ENCODE measurements around the gene AUTS2. TPM values are rescaled to one million over a fixed set of nuclear protein-coding genes. Genes with fewer than 3 reads are reported as not detected.

Gene AUTS2
- total RNA-seq, 1 experiment from 2014 or later, result 2.2 TPM

DNA sequence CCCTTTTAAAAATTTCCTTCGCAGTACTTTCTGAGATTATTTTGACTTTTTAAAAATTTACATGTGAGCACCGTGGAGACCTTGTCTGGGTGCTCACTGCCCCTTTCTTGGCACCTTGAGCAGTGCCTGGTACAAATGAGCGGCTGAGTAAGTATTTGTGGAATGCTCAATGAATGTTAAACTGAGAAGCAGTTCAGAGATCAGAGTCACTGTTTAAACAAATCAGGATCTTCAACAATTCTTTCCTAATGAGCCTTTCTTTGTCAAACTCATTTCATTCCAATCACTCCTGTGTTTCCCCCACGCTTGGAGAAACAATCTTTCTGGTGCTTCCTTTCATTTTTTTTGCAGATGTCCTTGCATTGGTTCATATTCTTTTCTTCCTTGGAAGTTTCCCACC, 922.3 kb downstream of the AUTS2 start:
- H3K4me3 ChIP-seq, result no peak overlapping the region
- H3K27me3 ChIP-seq, result no peaks in the 10 kb centered on the region
- DNase-seq, result peak; percentile 33
- no peaks in the 10 kb centered on the region for H3K36me3 ChIP-seq
- no peaks in the 10 kb centered on the region for H3K9me3 ChIP-seq

DNA sequence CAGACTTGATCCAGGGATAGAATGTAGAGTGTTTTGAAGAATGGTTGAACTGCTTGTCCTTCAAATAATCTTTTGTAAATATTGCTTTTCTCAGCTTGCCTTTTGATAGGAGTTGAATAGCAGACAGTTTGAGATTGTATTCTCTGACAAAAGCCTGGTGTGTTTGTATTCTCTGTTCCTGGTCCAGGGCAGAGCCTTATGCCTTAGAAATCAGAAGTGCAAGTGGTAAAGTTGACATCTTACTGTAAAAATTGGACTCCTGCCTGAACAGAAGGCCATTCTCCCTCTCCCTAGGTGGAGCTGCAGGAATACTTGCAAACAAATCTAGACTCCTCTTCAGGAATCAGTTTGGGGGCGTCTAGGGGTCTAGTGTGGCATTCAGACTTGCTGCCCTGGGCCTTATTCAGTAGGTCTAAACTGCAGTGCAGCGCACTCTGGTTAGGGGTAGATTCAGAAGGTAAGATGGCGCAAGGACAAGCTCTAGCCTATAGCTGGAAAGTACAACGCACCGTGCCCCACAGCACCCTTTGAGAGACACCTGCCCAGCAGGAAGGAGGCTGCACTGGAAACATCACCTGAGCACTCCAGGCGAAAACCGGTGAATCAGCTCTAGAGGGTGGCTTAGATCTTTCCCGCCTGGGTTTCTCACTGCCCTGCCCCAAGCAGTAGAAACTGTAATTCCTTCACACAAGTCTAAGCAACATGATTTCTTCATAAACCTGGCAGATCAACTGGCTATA, 925.1 kb downstream of the AUTS2 start:
- no peaks in the 10 kb centered on the region for H3K36me3 ChIP-seq
- H3K4me3 ChIP-seq, result no peak overlapping the region
- no peaks in the 10 kb centered on the region for H3K27me3 ChIP-seq
- DNase-seq, result no peak
- no peaks in the 10 kb centered on the region for H3K9me3 ChIP-seq

- no peak for DNase-seq
Measured at GRCh38 chr7:70523989-70524351, 925.7 kb downstream of the AUTS2 start.

DNA sequence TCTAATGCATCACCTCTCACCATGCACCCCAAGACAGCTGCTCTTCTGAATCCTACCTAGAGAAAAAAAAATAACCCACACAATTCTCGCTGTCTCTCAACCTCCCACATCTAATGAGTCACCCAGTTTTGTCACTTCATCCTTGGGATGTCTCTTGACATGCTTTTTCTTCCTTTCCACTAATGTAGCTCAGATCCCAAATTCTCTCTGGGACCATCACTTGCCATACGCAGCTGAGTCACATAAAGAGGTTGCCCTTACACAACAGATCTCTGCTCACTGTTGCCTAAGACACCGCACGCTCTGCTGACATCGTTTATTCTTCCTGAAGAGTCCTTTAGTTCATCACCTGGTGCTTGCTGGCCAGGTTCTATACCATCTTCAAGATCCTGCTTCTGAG, 927.7 kb downstream of the AUTS2 start:
- Histone ChIP-seq H3K9me3 (no peaks in the 10 kb centered on the region), H3K36me3 (no peaks in the 10 kb centered on the region), H3K4me3 (no peak overlapping the region), H3K27me3 (no peaks in the 10 kb centered on the region)
- DNase-seq, result no peak

More at GRCh38 chr7:70523989-70524351, 925.7 kb downstream of the AUTS2 start:
- Histone ChIP-seq H3K27me3 (no peaks in the 10 kb centered on the region), H3K4me3 (no peak overlapping the region), H3K36me3 (no peaks in the 10 kb centered on the region), H3K9me3 (no peaks in the 10 kb centered on the region)

DNA sequence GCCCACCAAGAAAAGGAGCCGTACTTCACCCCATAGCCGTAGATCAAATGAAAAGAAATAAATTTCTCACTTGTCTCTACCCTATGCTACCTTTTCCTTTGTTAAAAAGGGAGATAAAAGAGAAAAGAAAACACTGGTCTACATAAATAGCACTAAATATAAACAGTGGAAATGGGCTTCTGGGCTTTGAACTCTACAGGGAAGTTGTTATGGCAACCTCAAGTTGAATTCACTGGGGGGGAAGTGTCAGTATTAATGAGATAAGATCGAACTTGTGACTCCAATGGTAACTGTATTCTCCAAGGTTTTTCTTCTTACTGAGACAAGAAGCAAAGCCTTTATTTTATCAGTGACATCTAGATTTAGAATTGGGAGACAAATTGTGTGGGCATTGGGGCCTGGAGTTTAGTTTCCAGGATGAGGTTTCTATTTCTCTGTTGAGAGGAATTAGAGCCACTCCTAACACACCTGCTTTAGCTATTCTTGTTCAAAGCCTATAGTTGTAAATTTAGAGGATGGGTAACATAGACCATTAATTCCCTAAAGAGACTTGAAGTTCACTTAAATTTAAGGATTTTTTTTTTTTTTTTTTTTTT, 929.3 kb downstream of the AUTS2 start:
- H3K9me3 ChIP-seq, result no peaks in the 10 kb centered on the region
- H3K27me3 ChIP-seq, result no peaks in the 10 kb centered on the region
- H3K36me3 ChIP-seq, result no peaks in the 10 kb centered on the region
- no peak overlapping the region for H3K4me3 ChIP-seq
- no peak for DNase-seq

DNA sequence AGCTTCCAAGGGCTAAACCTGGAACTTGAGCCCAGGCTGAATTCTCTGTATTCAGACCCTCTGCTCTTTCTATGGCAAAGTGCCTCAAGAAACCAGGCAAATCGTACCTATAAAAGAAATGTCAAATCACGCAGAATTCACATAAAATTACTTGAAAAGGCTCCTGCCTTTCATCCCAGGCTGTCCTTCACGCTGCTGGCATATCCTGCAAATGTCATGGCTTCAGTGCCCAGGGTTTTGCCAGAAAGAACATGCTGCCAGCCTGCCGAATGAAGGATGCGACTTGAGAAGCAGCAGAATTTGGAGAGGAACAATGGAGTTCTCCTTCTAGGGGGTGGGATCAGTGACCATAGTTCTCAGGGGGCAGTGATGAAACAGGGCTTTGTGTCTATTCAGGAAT, 931.2 kb downstream of the AUTS2 start:
- H3K9me3 ChIP-seq, result no peaks in the 10 kb centered on the region
- no peaks in the 10 kb centered on the region for H3K36me3 ChIP-seq
- no peaks in the 10 kb centered on the region for H3K27me3 ChIP-seq
- no peak for DNase-seq
- no peak overlapping the region for H3K4me3 ChIP-seq

DNA sequence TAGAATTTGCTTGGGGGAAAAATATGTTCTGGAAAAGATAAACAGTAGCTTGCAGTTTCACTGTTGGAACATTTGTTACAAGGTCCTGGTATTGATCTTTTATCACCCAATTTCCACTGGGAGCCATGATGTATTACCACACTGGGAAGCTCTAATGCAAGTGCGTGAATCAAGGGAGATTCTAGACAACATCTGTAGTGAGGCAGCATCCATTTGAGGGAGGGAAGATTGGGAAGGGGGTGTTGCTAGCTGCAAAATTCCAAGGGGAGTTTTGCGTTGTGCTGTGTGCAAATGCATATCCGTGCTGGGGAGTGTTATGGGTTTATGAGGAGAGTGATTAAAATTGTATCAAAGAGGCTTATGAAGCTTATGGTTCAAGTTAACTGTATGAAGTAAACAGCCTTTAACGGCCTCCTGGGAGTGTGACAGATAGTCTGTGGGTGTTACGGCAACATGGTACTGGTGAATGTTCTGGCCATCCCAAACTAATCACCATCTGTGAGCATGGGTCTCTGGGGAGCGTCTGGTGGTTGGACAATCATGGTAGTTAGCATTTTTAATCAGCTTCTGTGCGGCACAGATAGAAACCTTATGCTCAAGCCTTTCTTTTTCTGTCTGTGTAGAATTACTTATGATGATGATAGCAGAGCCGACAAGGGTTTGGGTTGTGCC, 931.8 kb downstream of the AUTS2 start:
- H3K36me3 ChIP-seq, result no peaks in the 10 kb centered on the region
- no peak for DNase-seq
- no peak overlapping the region for H3K4me3 ChIP-seq
- H3K27me3 ChIP-seq, result no peaks in the 10 kb centered on the region
- H3K9me3 ChIP-seq, result no peaks in the 10 kb centered on the region

DNA sequence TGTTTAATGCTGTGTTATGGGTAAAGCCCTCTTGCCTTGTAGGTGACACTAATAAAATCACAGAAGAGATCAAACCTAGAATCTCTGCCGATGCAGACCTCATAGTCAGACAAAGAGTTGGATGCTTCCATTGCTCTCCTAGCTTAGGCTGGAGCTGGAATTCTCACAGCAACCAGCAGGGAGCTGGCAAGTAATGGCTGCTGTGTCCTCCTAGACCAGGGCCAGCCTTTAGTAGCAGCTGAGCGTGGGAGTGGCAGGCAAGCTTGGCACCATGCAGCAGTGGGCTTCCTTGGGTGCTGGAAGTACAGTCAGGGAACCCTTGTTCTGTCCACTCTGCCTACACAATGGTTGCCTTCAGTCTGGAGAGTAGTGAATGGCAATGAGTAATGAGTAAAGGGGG, 935.3 kb downstream of the AUTS2 start:
- Histone ChIP-seq H3K9me3 (no peaks in the 10 kb centered on the region), H3K36me3 (no peaks in the 10 kb centered on the region), H3K27me3 (no peaks in the 10 kb centered on the region), H3K4me3 (no peak overlapping the region)
- no peak for DNase-seq

DNA sequence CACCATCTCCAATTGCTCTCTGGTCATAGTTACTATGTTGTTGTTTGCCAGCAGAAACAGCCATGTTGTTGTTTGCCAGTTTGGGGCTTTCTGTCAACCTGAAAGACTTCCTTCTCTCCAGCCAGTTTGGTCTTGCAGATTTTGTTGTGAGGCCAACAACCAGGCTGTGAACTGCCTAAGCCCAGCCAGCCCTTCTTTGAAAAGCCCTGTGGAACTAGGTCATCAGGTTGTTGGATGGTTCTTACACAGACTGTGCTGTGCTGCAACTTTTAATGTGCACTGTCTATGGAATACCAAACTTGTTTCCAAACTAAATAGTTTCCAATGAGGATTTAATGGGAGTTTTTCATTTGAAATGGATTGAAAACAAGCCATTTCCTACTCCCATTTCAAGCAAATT, 940.9 kb downstream of the AUTS2 start:
- Histone ChIP-seq H3K9me3 (no peaks in the 10 kb centered on the region), H3K36me3 (no peaks in the 10 kb centered on the region), H3K27me3 (no peaks in the 10 kb centered on the region), H3K4me3 (no peak overlapping the region)
- no peak for DNase-seq

DNA sequence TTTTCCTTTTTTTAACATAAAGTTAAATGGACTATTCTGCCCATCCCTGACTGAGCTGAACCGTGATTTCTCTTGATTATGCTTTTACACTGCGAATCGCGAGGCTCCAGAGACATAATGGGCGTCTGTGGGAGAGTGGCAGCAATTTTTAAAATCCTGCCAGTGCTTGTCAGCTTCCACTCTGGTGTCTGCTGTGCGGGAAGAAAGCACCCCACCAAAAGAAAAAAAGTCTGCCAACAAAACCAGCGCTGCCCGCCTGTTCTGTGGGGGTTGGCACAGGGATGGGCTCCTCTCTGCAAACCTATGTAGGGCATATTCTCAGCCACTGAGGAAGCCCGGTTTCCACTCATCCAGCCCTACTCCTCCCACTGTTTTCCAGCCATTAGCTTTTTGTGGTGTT, 941.3 kb downstream of the AUTS2 start:
- no peaks in the 10 kb centered on the region for H3K36me3 ChIP-seq
- H3K9me3 ChIP-seq, result no peaks in the 10 kb centered on the region
- no peak overlapping the region for H3K4me3 ChIP-seq
- H3K27me3 ChIP-seq, result no peaks in the 10 kb centered on the region
- no peak for DNase-seq

GRCh38 chr7:70540641-70541040, 942.4 kb downstream of the AUTS2 start:
- no peaks in the 10 kb centered on the region for H3K27me3 ChIP-seq
- no peak overlapping the region for H3K4me3 ChIP-seq
- H3K9me3 ChIP-seq, result no peaks in the 10 kb centered on the region
- H3K36me3 ChIP-seq, result no peaks in the 10 kb centered on the region
- DNase-seq, result no peak

GRCh38 chr7:70542750-70543376, 944.6 kb downstream of the AUTS2 start:
- Histone ChIP-seq H3K27me3 (no peaks in the 10 kb centered on the region), H3K36me3 (no peaks in the 10 kb centered on the region), H3K4me3 (no peak overlapping the region), H3K9me3 (no peaks in the 10 kb centered on the region)
- no peak for DNase-seq

- DNase-seq, result no peak
- Histone ChIP-seq H3K4me3 (no peak overlapping the region), H3K36me3 (no peaks in the 10 kb centered on the region), H3K27me3 (no peaks in the 10 kb centered on the region), H3K9me3 (no peaks in the 10 kb centered on the region)
Measured at GRCh38 chr7:70544016-70544415, 945.7 kb downstream of the AUTS2 start.

- DNase-seq, result no peak
- no peak overlapping the region for H3K4me3 ChIP-seq
- no peaks in the 10 kb centered on the region for H3K36me3 ChIP-seq
- H3K27me3 ChIP-seq, result no peaks in the 10 kb centered on the region
- H3K9me3 ChIP-seq, result no peaks in the 10 kb centered on the region
Measured at GRCh38 chr7:70545214-70545613, 946.9 kb downstream of the AUTS2 start.

DNA sequence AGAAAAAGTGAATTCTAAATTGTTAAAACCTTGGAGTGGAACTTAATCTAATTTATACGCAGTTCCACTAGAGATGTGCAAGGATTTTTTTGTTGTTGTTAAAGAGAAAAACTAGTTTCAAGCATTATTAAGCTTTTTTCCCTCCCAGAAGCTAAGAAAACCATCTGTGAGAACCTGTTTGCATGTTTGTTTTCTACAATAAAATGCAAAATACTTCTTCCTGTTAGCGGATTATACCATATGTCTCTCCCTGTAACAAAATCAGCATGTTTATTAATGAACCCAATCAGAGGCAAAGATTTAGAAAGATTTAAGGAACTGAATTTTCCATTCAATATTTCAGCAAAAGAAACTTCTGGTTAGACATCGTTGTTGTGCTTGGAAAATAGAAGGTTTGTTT, 953.9 kb downstream of the AUTS2 start:
- Histone ChIP-seq H3K36me3 (no peaks in the 10 kb centered on the region), H3K9me3 (no peaks in the 10 kb centered on the region), H3K27me3 (no peaks in the 10 kb centered on the region), H3K4me3 (no peak overlapping the region)
- DNase-seq, result no peak

- no peak for DNase-seq
- Histone ChIP-seq H3K9me3 (no peaks in the 10 kb centered on the region), H3K27me3 (no peaks in the 10 kb centered on the region), H3K36me3 (no peaks in the 10 kb centered on the region), H3K4me3 (no peak overlapping the region)
Measured at GRCh38 chr7:70553364-70553763, 955.1 kb downstream of the AUTS2 start.

- no peak for DNase-seq
- Histone ChIP-seq H3K9me3 (no peaks in the 10 kb centered on the region), H3K27me3 (no peaks in the 10 kb centered on the region), H3K36me3 (no peaks in the 10 kb centered on the region), H3K4me3 (no peak overlapping the region)
Measured at GRCh38 chr7:70554646-70555045, 956.4 kb downstream of the AUTS2 start.

All from MG63 (cell line).